ENCODE results near the gene PURA.

Gene PURA

GRCh38 chr5:140113699-140114263 lies at the start of gene PURA:
PURA (plus strand) TSS chr5:140114109; CDS start chr5:140114182, 73 bp downstream.
- TF ChIP-seq REST (IDR thresholded peaks at IDR 0.05; ENCODE audit: low read depth) (no peak), CREB1 (IDR thresholded peaks at IDR 0.05; ENCODE audit: low read depth) (no peak), USF1 (IDR thresholded peaks at IDR 0.05) (peak; percentile 85), TEAD4 (IDR thresholded peaks at IDR 0.05) (peak; percentile 38; the same call in 1 of the 2 replicates), EGR1 (IDR thresholded peaks at IDR 0.05) (peak; percentile 8; the same call in 1 of the 2 replicates), YY1 (IDR thresholded peaks at IDR 0.05; ENCODE audit: low read depth) (peak; percentile 88), TAF1 (IDR thresholded peaks at IDR 0.05; ENCODE audit: low read depth) (peak; percentile 83; the same call in 1 of the 2 replicates), EP300 (IDR thresholded peaks at IDR 0.05; ENCODE audit: borderline replicate concordance) (peak; percentile 54; the same call in 1 of the 2 replicates), ZBTB7A (IDR thresholded peaks at IDR 0.05; ENCODE audit: low read depth) (peak; percentile 50), MAX (IDR thresholded peaks at IDR 0.05) (peak; percentile 55)

- TF ChIP-seq TCF12 (IDR thresholded peaks at IDR 0.05; ENCODE audit: low read depth) (no peak), REST (IDR thresholded peaks at IDR 0.05; ENCODE audit: low read depth) (no peak), CEBPB (IDR thresholded peaks at IDR 0.05) (no peak), MAX (IDR thresholded peaks at IDR 0.05) (no peak), EGR1 (IDR thresholded peaks at IDR 0.05) (no peak)
Observed at GRCh38 chr5:140072812-140073211, 41.1 kb upstream of the PURA start.

- TF ChIP-seq RAD21 (IDR thresholded peaks at IDR 0.05; ENCODE audit: low read depth) (peak; percentile 63), REST (IDR thresholded peaks at IDR 0.05; ENCODE audit: low read depth) (no peak)
Observed at GRCh38 chr5:140073296-140073695, 40.6 kb upstream of the PURA start.

GRCh38 chr5:140075371-140075770 lies 38.5 kb upstream of the PURA start:
- peak; percentile 23; the same call in 1 of the 2 replicates for TF ChIP-seq RAD21 (IDR thresholded peaks at IDR 0.05; ENCODE audit: low read depth)
- no peak for TF ChIP-seq YY1 (IDR thresholded peaks at IDR 0.05; ENCODE audit: low read depth)

GRCh38 chr5:140076142-140076541 lies 37.8 kb upstream of the PURA start:
- TF ChIP-seq MAX (IDR thresholded peaks at IDR 0.05) (no peak), TCF12 (IDR thresholded peaks at IDR 0.05; ENCODE audit: low read depth) (no peak), NFIC (IDR thresholded peaks at IDR 0.05) (no peak), CREB1 (IDR thresholded peaks at IDR 0.05; ENCODE audit: low read depth) (no peak), EGR1 (IDR thresholded peaks at IDR 0.05) (no peak), REST (IDR thresholded peaks at IDR 0.05; ENCODE audit: low read depth) (no peak), TAF1 (IDR thresholded peaks at IDR 0.05; ENCODE audit: low read depth) (no peak), RAD21 (IDR thresholded peaks at IDR 0.05; ENCODE audit: low read depth) (no peak), ZBTB7A (IDR thresholded peaks at IDR 0.05; ENCODE audit: low read depth) (no peak), TEAD4 (IDR thresholded peaks at IDR 0.05) (no peak), FOXM1 (IDR thresholded peaks at IDR 0.05; ENCODE audit: borderline replicate concordance, low read depth) (no peak), YY1 (IDR thresholded peaks at IDR 0.05; ENCODE audit: low read depth) (no peak), USF1 (IDR thresholded peaks at IDR 0.05) (no peak), EP300 (IDR thresholded peaks at IDR 0.05; ENCODE audit: borderline replicate concordance) (no peak), CEBPB (IDR thresholded peaks at IDR 0.05) (no peak)
